Erythroblast (primary cell): ENCODE measurements around the gene RGS4.

Source experiments
- DNase-seq, 2 experiments: peaks; one replicate each; lab custom pipeline; 2025; lab: John Stamatoyannopoulos, UW
- GATA1 ChIP-seq: IDR thresholded peaks from 2 replicates; pipeline ENCODE4 v1.6.1; 2011; ENCODE audit warnings: low read depth, mild to moderate bottlenecking, control low read depth, low read length, moderate library complexity
- POLR2A ChIP-seq: IDR thresholded peaks from 2 replicates; pipeline ENCODE4 v1.6.1; 2011; ENCODE audit warnings: mild to moderate bottlenecking, low read length

Gene RGS4

GRCh38 chr1:163055005-163055404, 14.2 kb upstream of the RGS4 start:
- TF ChIP-seq GATA1 (no peak), POLR2A (no peak)
- no peak for DNase-seq

- DNase-seq, result no peak
- TF ChIP-seq GATA1 (no peak), POLR2A (no peak)
Measured at GRCh38 chr1:163055531-163055930, 13.6 kb upstream of the RGS4 start.

GRCh38 chr1:163056831-163057230, 12.3 kb upstream of the RGS4 start:
- TF ChIP-seq GATA1 (no peak), POLR2A (no peak)
- no peak for DNase-seq

- DNase-seq, result no peak
- no peak for TF ChIP-seq GATA1
- no peak for TF ChIP-seq POLR2A
Measured at GRCh38 chr1:163060343-163061007, 8.7 kb upstream of the RGS4 start.

GRCh38 chr1:163063143-163063542, 6.0 kb upstream of the RGS4 start:
- no peak for DNase-seq
- TF ChIP-seq POLR2A (no peak), GATA1 (no peak)

- DNase-seq, result no peak
- TF ChIP-seq POLR2A (no peak), GATA1 (no peak)
Measured at GRCh38 chr1:163063610-163064009, 5.6 kb upstream of the RGS4 start.

- DNase-seq, result no peak
- TF ChIP-seq POLR2A (no peak), GATA1 (no peak)
Measured at GRCh38 chr1:163066168-163066567, 3.0 kb upstream of the RGS4 start.

- no peak for DNase-seq
- TF ChIP-seq POLR2A (no peak), GATA1 (no peak)
Measured at GRCh38 chr1:163066686-163067085, 2.5 kb upstream of the RGS4 start.

- no peak for DNase-seq
- no peak for TF ChIP-seq GATA1
- no peak for TF ChIP-seq POLR2A
Measured at GRCh38 chr1:163068716-163069115, 445 bp upstream of the RGS4 start.

GRCh38 chr1:163069655-163070277, 605 bp downstream of the RGS4 start:
- TF ChIP-seq GATA1 (no peak), POLR2A (no peak)
- no peak for DNase-seq

- TF ChIP-seq GATA1, result no peak
- no peak for TF ChIP-seq POLR2A
- DNase-seq, result peak; percentile 45 to 50
Measured at GRCh38 chr1:163071405-163072255, 2.5 kb downstream of the RGS4 start.

GRCh38 chr1:163072658-163073057, 3.5 kb downstream of the RGS4 start:
- no peak for DNase-seq
- TF ChIP-seq POLR2A (no peak), GATA1 (no peak)

GRCh38 chr1:163074004-163074403, 4.8 kb downstream of the RGS4 start:
- no peak for TF ChIP-seq GATA1
- no peak for TF ChIP-seq POLR2A

More at GRCh38 chr1:163074004-163074403, 4.8 kb downstream of the RGS4 start:
- no peak for DNase-seq
